ENCODE data around the gene UQCC2.

The UQCC2 gene

DNA sequence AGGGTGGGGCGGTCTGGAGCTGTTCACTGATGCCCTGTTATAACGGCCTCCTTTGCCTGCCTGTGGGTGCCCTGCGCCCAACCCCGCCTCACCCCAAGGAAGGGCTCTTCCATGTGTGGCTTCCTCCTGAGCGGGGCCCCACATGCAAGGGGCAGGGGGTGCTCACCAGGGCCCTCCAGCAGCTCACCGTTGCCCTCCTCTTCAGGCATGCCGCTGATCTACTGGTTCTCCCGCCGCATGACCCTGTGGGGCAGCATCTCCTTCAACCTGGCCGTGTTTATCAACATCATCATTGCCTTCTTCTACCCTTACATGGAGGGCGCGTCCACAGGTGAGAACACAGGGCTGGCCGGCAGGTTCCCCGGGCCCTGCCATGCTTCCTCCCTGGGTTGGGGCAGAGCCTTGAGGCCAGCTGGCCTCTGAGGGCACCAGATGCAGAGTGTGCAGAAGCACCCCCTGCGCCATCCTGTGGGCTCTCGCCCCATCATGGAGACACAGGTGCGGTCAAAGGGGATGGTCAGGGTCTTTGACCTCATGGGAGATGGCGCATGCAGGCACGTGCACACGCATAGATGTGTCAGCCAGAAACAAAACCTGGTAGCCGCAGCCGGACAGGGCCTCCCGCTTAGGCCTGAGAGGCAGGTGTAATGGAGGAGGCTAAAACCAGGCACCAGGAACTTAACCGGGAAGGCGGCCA lies 22.9 kb downstream of the UQCC2 start:
- no peak for DNase-seq

DNA sequence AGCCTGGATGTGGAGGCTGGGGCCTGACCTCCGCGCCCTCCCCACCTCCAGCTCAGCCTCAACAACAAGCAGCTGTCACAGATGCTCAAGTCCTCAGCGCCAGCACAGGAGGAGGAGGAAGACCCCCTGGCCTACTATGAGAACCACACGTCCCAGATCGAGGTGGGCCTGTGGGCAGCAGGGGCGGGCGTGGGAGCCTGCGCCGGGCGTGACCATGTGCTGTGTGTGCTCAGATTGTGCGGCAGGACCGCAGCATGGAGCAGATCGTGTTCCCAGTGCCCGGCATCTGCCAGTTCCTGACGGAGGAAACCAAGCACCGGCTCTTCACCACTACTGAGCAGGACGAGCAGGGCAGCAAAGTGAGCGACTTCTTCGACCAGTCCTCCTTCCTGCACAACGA lies 23.5 kb downstream of the UQCC2 start:
- DNase-seq: no peak

DNA sequence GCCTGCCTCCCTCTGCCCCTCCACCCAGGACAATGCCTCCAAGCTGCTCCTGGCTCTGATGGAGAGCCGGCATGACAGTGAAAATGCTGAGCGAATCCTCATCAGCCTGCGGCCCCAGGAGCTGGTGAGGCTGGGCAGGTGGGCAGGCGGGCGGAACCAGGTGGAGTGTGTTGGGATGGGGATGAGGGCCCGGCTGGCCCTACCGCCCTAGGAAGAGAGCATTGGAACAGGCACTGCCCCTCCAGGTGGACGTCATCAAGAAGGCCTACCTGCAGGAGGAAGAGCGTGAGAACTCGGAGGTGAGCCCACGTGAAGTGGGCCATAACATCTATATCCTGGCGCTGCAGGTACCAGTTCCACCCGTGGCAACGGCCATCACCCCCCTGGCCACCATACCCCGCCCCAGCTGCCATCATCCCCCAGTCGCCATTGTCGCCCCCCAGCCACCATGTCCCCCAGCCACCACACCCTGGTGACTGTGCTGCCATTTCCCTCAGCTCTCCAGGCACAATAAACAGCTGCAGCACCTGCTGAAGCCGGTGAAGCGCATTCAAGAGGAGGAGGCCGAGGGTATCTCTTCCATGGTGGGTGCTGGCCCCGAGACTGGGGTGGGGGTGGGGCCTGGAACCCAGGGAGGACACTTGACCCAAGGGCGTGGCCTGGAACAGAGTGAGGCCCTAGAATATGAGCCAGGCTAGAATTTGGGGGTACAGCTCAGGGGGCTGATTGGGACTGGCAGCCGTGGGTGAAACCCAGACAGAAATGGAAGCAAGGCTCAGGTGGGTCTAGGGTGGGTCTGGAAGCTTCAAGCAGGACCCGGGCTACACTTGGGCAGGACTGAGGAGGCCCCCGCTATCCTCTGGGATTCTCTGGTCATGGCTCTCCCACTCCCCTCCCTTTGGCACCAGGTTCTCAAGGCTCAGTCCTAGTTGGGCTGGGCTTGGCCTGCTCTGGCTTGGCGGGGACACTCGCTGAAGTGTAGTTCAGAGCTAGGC lies 24.2 kb downstream of the UQCC2 start:
- no peak for DNase-seq

DNA sequence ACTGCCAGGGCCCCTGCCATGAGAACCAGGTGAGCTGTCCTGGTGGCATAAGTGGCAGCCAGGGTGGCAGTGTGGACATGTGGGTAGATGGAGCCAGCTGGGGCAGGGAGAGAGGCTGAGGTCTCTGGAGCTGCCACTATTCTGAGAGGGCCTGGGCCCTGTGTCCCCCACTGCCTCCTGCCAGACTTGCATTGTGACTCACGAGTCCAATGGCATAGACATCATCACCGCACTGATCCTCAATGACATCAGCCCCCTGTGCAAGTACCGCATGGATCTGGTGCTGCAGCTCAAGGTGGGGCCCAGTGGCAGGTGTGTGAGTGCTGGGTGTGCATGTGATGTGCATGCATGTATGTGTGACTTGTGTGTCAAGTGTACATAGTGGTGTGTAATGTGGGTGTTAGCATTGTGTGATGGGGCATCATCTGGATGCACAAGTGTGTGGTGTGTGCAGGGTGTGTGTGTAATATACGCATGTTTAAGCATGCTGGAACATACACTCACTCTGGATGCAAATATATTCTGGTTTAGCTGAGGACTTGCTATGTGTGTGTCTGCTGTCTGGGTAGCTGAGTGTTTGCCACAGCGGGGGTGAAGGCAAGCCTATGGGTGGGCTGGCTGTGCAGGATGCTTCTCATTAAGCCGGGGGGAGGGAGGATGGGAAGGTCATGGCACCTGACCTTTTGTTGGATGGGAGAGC lies 25.1 kb downstream of the UQCC2 start:
- DNase-seq: no peak

DNA sequence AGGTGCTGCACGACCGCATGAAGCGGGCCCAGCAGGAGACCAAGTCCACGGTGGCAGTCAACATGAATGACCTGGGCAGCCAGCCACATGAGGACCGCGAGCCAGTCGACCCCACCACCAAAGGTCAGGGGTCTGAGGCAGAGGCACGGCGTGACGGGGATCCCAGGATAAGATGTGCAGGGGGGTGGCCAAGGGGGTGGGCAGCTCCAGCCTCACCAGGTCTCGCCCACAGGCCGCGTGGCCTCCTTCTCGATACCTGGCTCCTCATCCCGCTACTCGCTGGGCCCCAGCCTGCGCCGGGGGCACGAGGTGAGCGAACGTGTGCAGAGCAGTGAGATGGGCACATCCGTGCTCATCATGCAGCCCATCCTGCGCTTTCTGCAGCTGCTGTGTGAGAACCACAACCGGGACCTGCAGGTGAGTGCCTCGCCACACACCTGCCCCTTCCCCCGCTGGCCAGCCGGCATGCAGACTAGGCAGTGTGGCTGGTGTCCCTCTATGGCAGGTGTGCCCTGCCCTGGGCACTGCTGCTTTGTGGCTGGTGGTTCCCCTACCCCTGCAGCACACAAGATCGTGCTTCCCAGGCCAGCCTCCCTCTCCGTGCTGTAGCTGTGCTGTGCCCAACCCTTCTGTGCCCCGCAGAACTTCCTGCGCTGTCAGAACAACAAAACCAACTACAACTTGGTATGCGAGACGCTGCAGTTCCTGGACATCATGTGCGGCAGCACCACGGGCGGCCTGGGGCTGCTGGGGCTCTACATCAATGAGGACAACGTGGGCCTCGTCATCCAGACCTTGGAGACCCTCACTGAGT lies 25.9 kb downstream of the UQCC2 start:
- no peak for DNase-seq

DNA sequence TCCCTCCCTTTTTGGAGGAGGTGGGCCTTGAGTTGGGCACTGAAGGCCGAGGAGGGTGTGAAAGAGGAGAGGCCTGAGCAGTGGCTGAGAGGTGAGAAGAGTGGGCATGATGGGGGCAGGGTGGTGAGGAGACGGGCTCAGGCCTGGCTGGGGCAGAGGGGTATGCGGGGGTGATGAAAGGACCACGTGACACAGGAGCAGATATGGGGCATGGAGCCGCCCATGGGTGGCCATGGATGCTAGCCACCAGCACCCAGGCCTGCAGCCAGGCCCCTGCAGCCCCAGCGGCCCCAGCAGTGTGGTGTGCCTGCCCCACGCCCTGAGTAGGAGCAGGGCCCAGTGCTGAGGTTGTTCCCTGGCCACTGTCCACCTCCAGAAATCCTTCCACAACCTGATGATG lies 26.5 kb downstream of the UQCC2 start:
- no peak for DNase-seq

DNA sequence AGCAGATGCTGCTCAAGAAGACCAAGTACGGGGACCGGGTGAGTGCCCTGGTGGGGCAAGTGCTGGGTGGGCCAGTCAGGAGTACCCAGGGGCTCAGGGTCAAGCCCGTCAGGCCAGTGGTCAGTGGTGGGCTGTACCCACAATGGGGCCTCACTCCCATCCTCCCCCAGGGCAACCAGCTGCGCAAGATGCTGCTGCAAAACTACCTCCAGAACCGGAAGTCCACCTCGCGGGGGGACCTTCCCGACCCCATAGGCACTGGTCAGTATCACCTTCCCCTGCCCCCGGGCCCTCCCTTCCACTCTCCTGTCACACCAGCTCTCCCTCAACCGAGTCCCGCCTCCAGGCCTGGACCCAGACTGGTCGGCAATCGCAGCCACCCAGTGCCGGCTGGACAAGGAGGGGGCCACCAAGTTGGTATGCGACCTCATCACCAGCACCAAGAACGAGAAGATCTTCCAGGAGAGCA lies 27.0 kb downstream of the UQCC2 start:
- DNase-seq: no peak

DNA sequence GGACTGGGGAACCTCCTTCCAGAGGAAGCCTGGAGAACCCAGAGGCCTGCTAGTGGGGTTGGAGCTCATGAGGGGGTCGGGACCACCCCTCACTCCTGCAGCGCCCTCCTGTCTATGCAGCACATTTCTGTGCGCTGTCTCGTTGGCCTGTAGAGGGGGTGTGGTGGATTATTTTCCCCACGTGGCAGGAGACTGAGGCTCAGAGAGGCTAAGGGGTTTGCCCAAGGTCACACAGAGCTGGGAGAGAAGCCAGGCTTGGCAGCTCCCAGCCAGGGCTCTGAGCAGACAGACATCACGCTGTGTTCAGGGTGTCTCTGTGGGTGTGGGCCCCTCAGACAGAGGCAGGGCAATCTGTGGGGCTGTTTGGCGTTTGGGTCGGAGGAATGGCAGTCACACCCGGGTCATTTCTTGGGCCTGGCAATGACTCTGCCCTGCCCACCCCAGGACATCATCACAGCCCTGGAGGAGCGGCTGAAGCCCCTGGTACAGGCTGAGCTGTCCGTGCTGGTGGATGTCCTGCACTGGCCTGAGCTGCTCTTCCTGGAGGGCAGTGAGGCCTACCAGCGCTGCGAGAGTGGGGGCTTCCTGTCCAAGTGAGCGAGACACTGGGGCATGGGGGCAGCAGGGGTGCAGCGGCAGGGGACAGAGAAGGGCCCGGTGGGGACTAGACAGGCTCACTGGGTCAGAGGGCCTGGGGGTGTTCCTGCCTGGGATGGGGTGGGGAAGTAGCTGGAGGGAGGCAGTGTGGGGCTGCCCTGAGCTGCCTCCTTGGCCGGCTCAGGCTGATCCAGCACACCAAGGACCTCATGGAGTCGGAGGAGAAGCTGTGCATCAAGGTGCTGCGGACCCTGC lies 27.7 kb downstream of the UQCC2 start:
- DNase-seq: no peak

DNA sequence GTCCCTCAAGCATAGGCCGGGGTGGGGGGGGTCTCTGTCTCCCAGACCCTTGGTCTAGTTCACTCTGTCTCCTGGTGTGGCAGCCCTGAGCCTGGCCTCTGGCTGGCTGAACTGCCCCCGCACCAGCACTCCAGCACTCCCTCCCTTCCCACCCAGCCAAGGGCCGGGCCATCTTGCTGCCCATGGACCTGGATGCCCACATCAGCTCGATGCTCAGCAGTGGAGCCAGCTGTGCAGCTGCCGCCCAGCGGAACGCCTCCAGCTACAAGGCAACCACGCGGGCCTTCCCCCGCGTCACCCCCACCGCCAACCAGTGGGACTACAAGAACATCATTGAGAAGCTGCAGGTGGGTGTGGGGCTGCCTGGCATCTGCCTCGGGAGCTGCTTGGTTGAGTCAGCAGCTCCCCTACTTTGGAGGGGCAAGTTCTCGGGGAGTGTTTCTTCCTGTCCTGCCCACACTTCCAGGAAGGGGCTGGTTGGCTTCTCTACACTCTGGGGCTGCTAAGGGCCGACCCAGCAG lies 28.4 kb downstream of the UQCC2 start:
- peak; percentile 21 for DNase-seq

DNA sequence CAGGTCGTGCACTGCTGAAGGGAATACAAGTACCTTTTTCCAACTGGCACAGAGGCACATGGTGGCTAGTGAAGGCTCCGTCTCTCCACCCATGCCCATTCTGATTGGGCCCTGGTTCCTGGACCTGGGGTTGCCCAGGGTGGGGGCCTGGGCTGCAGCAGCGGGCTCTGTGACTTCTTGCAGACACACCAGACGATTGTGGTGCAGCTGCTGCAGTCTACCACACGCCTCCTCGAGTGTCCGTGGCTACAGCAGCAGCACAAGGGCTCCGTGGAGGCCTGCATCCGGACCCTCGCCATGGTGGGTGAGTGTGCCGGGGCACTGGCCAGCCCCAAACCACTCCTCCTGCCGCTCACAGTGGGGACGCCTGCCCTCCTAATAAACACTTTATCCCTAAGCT lies 29.2 kb downstream of the UQCC2 start:
- no peak for DNase-seq

DNA sequence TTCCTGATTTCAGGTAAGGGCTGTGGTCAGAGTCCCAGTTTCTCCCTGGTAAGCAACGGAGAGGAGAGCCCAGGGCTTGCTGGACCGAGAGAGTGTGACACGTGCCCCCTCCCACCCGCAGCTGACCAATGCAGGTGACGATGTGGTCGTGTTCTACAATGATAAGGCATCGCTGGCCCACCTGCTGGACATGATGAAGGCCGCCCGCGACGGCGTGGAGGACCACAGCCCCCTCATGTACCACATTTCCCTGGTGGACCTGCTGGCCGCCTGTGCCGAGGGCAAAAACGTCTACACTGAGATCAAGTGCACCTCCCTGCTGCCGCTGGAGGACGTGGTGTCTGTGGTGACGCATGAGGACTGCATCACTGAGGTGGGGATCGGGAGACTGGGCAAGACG lies 31.7 kb downstream of the UQCC2 start:
- no peak for DNase-seq

DNA sequence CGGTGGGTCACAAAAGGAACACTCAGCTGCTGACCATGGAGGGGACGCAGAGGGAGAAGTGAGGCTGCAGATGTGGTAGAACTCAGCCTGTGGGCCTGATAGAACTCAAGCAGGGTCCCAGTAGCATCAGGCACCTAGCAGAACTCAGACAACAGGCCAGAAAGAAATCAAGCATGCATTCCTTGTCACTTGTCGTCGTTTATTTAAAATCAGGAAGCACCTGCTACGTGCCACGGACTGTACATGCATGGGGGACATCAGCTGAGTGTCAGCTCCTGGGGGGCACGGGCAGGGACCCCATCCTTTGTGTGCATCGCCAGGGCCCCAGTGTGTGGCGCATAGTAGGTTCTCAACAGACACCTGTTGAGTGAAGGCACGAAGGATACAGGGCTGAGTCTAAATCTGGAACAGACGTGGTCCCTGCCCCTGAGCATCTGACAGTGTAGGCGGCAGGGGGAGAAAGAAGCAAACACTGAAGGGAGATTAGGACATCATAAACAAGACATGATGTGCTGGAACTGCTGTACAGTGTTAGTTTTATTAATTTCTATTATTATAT lies 32.5 kb downstream of the UQCC2 start:
- no peak for DNase-seq

DNA sequence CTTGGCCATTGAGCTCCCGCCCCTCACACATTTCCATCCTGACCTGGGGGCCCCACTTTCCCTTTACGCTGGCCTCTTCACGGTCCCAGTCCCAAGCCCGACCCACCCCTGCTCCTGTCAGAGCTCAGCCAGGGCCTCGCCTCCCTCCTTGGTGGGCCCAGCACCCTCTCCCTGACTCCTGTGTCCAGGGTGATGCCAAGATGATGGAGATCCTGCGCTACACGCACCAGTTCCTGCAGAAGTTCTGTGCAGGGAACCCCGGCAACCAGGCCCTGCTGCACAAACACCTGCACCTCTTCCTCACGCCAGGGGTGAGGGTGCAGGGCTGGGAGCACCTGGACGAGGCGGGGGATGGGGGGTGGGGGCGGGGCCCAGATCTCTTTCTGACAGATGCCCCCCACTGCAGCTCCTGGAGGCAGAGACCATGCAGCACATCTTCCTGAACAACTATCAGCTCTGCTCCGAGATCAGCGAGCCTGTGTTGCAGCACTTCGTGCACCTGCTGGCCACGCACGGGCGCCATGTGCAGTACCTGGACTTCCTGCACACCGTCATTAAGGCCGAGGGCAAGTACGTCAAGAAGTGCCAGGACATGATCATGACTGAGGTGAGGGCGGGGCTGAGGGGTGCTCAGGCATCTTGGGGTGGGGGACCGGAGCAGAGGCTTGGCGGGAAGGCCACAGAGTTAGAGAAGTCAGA lies 33.1 kb downstream of the UQCC2 start:
- DNase-seq: no peak

DNA sequence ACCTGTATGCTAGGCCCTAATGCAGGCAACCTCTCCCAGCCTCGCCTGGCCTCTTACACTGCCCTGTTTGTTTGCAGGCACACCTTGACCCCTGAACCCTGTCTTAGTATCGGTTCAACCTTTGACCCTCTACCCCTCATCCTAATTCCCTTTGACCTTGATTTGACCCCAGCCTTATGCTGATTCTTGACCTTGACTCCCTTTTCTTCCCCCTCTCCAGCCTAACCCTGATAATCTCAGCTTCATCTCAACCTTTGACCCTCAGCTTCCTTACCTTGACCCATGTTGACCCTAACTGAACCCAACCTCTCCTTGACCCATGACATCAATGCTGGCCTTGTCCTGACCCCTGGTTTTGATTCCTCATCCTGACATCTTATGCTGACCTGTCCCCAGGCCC lies 33.8 kb downstream of the UQCC2 start:
- no peak for DNase-seq

DNA sequence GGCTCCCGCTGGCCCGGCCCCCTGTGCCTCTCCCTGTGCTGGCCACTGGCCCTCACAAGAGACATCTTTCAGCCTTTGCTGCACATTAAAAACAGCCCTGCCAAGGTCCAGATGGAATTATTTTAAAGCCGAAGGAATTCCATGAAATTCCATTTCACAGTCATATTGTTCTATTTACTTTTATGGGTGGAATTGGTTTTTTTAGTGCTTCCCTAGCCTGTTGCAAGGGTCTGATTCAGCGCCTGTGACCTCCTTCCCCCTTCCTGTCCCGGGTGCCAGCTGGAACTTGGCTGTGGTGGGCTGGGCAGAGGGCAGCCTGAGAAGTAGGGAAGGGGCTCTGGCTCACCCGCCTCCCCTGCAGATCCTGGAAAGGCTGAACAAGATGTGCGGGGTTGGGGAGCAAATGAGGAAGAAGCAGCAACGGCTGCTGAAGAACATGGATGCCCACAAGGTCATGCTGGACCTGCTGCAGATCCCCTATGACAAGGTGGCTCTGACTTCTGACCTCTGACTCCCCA lies 34.3 kb downstream of the UQCC2 start:
- no peak for DNase-seq

DNA sequence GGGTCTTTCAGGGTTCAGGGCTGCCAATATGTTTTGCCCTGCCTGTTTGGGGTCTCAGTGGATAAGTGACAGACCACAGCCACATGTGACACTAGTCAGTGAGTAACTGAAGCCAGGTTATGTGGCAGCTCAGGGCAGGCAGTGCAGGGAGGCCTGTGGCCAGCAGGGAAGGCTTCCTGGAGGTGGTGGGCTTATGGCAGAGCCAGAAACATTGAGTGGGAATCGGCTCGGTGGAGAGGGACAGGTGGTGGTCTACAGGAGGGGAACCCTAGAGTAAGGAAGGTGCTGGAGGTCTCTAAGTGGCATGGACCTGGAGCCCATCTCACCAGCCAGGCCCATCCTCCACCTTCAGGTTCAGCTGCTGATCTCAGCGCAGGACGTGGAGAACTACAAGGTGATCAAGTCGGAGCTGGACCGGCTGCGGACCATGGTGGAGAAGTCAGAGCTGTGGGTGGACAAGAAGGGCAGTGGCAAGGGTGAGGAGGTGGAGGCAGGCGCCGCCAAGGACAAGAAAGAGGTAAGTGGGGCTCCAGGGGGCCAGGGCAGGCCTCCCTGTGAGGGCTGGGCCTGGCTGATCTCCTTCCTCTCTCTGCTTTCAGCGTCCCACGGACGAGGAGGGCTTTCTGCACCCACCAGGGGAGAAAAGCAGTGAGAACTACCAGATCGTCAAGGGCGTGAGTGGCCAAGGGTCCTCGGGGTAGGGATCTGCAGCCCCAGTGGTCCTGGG lies 34.9 kb downstream of the UQCC2 start:
- no peak for DNase-seq

DNA sequence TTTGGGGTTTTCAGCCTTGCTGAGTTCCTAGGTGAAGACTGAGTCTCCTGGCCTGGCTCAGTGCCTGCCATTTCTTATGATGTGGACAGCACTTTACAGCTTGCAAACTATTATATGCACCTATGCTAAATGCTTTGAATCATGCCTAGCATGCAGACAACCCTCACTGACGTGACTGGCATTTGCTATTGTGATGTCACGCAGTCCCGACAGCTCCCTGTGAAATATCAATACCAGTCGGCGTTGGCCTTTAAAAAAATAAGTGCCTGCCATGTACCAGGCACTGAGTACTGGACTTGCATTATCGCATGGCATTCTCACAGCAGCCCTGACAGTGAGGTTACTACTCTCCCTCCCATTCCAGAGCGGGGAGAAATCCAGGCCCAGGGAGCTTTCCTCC lies 35.5 kb downstream of the UQCC2 start:
- DNase-seq: no peak

DNA sequence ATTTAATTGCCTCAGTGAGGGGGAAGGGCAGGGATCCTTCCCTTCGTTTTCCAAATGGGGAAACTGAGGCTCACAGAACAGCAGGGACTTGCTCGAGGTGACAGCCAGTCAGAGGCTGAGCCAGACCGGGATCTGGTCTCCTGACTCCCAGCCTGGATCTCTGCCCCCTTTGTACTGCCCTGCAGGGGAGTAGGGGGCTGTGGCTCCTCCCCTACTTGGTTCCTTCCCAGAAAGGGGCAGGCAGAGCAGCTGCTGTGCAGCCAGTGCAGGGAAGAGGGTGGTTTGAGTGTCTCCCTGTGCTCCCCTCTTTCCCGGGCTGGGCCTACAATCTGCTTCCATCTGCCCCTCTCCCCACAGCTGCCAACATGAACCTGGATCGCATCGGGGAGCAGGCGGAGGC lies 37.6 kb downstream of the UQCC2 start:
- DNase-seq: no peak

DNA sequence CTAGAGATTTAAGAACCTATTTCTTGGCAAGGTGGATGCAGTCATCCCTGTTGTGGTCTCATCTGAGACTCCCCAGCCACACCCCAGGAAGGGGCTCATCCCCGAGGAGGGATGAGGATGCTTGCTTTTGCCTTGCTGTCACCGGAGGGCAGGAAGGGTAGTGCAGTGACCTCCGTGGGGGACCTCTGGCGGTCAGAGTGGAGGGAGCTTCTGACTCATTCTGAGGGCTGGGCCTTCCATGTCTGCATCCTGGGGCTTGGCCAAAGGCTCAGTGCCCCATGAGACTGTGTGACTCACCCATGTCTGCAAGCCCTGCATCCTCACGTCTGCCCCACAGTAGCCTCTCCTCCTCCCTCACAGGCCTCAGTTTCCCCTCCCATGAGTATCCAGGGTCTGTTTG lies 38.7 kb downstream of the UQCC2 start:
- no peak for DNase-seq

DNA sequence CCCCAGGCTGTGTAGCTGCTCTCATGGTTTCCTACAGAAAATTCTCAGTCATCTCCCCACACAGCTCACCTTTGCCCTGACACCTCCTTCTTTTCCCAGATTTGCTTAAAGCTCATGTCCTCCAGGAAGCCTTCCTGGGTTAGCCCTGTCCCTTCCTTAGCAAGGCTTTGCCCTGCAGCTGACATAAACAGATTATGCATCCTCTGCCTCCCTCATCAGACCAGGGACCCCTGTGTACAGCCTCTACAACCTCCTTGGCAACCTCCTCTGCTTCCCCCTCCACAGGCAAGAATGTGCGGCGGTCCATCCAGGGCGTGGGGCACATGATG lies 39.8 kb downstream of the UQCC2 start:
- DNase-seq: no peak
